ENCODE results near the gene G6PC2.

The G6PC2 gene

DNA sequence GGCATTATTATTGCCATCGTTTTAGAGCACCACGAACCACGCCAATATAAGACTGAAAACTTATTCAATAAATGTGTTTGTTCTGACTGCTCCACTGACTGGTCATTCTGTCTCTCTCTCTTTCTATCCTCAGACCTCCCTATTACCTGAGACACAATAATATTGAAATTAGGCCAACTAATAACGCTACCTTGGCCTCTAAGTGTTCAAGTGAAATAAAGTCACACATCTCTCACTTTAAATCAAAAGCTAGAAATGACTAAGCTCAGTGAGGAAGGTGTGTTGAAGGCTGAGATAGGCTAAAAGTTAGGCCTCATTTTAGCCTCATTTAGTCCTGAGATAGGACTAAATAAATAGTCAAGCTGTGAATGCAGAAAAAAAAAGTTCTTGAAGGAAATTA, 38.8 kb downstream of the G6PC2 start:
- Histone ChIP-seq H2BK15ac (replicated peaks; ENCODE audit: low read depth) (no peak overlapping the region), H3K79me2 (ENCODE audit: control insufficient read depth, insufficient read depth, low read length) (no peaks in the 10 kb centered on the region), H2BK120ac (ENCODE audit: low read depth, low read length) (no peak overlapping the region), H3K4me2 (ENCODE audit: low read length) (no peak overlapping the region), H3K4ac (ENCODE audit: low read depth, low read length) (no peak overlapping the region), H3K27ac (ENCODE audit: low read depth, low read length) (no peak overlapping the region), H3K56ac (ENCODE audit: low read length) (no peak overlapping the region), H4K5ac (ENCODE audit: low read length) (no peak overlapping the region), H3K9ac (ENCODE audit: low read length) (no peak overlapping the region), H3K27me3 (ENCODE audit: insufficient read depth, low read length, poor library complexity) (no peaks in the 10 kb centered on the region), H4K8ac (ENCODE audit: low read depth, low read length) (no peak overlapping the region), H3K79me1 (ENCODE audit: low read length) (no peaks in the 10 kb centered on the region), H3K36me3 (ENCODE audit: control insufficient read depth, insufficient read depth, low read length) (no peaks in the 10 kb centered on the region), H2BK5ac (ENCODE audit: low read length) (no peak overlapping the region), H3K4me3 (ENCODE audit: low read length) (no peak overlapping the region), H3K23ac (ENCODE audit: low read length) (no peak overlapping the region), H2AK5ac (ENCODE audit: low read length) (no peak overlapping the region), H3K18ac (ENCODE audit: low read length) (no peak overlapping the region), H3K4me1 (ENCODE audit: control insufficient read depth, low read depth, low read length) (peaks cover 2% of the 10 kb centered on the region)
- WGBS (ENCODE audit: extremely low coverage, insufficient coverage, low lambda C conversion rate): no CpG with 5 or more reads among the region's 4 CpGs
- DNase-seq: no peak

DNA sequence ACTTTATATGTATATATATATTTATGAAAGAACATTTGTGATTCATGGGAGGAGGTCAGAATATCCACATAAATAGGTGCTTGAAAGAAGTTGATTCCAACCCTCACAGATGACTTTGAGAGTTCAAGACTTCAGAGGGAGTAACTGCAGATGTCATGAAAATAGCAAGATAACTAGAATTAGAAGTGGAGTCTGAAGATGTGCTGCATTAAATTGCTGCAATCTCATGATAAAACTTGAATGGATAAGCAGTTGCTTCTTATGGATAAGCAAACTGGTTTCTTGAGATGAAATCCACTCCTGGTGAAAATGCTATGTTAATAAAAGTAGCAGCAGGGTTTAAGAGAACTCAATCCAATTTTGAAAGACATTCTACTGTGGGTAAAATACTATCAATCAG, 40.2 kb downstream of the G6PC2 start:
- Histone ChIP-seq H3K56ac (ENCODE audit: low read length) (no peak overlapping the region), H3K4me1 (ENCODE audit: control insufficient read depth, low read depth, low read length) (no peaks in the 10 kb centered on the region), H2BK15ac (replicated peaks; ENCODE audit: low read depth) (no peak overlapping the region), H3K18ac (ENCODE audit: low read length) (no peak overlapping the region), H3K36me3 (ENCODE audit: control insufficient read depth, insufficient read depth, low read length) (no peaks in the 10 kb centered on the region), H3K79me2 (ENCODE audit: control insufficient read depth, insufficient read depth, low read length) (no peaks in the 10 kb centered on the region), H2AK5ac (ENCODE audit: low read length) (no peak overlapping the region), H3K27me3 (ENCODE audit: insufficient read depth, low read length, poor library complexity) (no peaks in the 10 kb centered on the region), H3K79me1 (ENCODE audit: low read length) (no peaks in the 10 kb centered on the region), H3K4ac (ENCODE audit: low read depth, low read length) (no peak overlapping the region), H3K9ac (ENCODE audit: low read length) (no peak overlapping the region), H3K23ac (ENCODE audit: low read length) (no peak overlapping the region), H3K4me2 (ENCODE audit: low read length) (no peak overlapping the region), H3K4me3 (ENCODE audit: low read length) (no peak overlapping the region), H2BK5ac (ENCODE audit: low read length) (no peak overlapping the region), H2BK120ac (ENCODE audit: low read depth, low read length) (no peak overlapping the region), H3K27ac (ENCODE audit: low read depth, low read length) (no peak overlapping the region), H4K8ac (ENCODE audit: low read depth, low read length) (no peak overlapping the region), H4K5ac (ENCODE audit: low read length) (no peak overlapping the region)
- no peak for DNase-seq

DNA sequence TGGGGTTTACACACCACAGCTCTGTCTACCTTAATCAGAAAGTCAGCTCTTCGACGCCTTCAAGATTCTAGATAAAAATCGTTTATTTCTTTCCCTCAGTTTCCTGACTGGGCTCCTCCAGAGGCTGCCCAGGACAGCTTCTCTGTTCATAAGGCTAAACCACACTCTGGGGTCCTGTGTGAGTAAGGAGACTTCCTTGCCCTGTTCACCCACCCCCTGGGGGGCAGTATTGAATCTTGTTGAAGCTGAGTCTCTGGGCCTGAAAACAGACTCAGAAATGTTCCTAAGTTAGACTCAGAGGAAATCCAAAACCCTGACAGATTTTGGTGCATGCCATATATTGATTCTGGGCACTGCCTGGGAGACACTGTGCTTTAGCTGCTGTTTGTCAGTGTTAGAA, 43.0 kb downstream of the G6PC2 start:
- H3K4ac ChIP-seq (ENCODE audit: low read depth, low read length): no peak overlapping the region

DNA sequence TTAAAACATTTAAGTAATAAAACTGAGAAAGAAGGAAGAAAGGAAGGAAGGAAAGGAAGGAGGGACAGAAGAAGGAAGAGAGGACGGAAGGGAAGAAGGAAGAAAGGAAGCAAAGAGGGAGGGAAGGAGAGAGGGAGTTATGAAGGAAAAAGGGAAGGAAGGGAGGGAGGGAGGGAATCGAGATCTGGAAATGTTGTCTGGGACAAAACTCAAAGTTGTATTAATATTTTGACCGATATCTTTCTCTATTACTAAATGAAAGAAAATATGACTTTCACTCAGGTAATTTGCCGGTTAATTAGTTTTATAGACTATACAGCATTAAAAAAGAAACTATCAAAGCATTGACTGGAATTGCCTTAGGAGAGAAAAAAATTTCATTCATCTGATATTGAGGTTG, 44.4 kb downstream of the G6PC2 start:
- H2BK5ac ChIP-seq (ENCODE audit: low read length): no peak overlapping the region
- H3K36me3 ChIP-seq (ENCODE audit: control insufficient read depth, insufficient read depth, low read length): no peaks in the 10 kb centered on the region
- no peak overlapping the region for H2BK120ac ChIP-seq (ENCODE audit: low read depth, low read length)
- no peak overlapping the region for H3K4ac ChIP-seq (ENCODE audit: low read depth, low read length)
- H4K8ac ChIP-seq (ENCODE audit: low read depth, low read length): no peak overlapping the region
- no peaks in the 10 kb centered on the region for H3K79me2 ChIP-seq (ENCODE audit: control insufficient read depth, insufficient read depth, low read length)
- no peak overlapping the region for H3K23ac ChIP-seq (ENCODE audit: low read length)
- H3K4me3 ChIP-seq (ENCODE audit: low read length): no peak overlapping the region
- H3K56ac ChIP-seq (ENCODE audit: low read length): no peak overlapping the region
- no peak overlapping the region for H2AK5ac ChIP-seq (ENCODE audit: low read length)
- no peak overlapping the region for H2BK15ac ChIP-seq (replicated peaks; ENCODE audit: low read depth)
- no peak overlapping the region for H3K27ac ChIP-seq (ENCODE audit: low read depth, low read length)
- no peak overlapping the region for H3K4me2 ChIP-seq (ENCODE audit: low read length)
- no peak overlapping the region for H3K18ac ChIP-seq (ENCODE audit: low read length)
- H3K27me3 ChIP-seq (ENCODE audit: insufficient read depth, low read length, poor library complexity): no peaks in the 10 kb centered on the region
- H4K5ac ChIP-seq (ENCODE audit: low read length): no peak overlapping the region
- no peaks in the 10 kb centered on the region for H3K79me1 ChIP-seq (ENCODE audit: low read length)
- no peak overlapping the region for H3K9ac ChIP-seq (ENCODE audit: low read length)
- no peaks in the 10 kb centered on the region for H3K4me1 ChIP-seq (ENCODE audit: control insufficient read depth, low read depth, low read length)
- no CpG with 5 or more reads among the region's 4 CpGs for WGBS (ENCODE audit: extremely low coverage, insufficient coverage, low lambda C conversion rate)
- DNase-seq: no peak

More for the DNA sequence above, 43.0 kb downstream of the G6PC2 start:
- no peaks in the 10 kb centered on the region for H3K36me3 ChIP-seq (ENCODE audit: control insufficient read depth, insufficient read depth, low read length)
- no peak overlapping the region for H3K4me3 ChIP-seq (ENCODE audit: low read length)
- H4K5ac ChIP-seq (ENCODE audit: low read length): no peak overlapping the region
- H3K79me1 ChIP-seq (ENCODE audit: low read length): no peaks in the 10 kb centered on the region
- no peak overlapping the region for H3K9ac ChIP-seq (ENCODE audit: low read length)
- no peak overlapping the region for H3K18ac ChIP-seq (ENCODE audit: low read length)
- H2BK5ac ChIP-seq (ENCODE audit: low read length): no peak overlapping the region
- H2BK120ac ChIP-seq (ENCODE audit: low read depth, low read length): no peak overlapping the region
- no peaks in the 10 kb centered on the region for H3K27me3 ChIP-seq (ENCODE audit: insufficient read depth, low read length, poor library complexity)
- no peak overlapping the region for H3K56ac ChIP-seq (ENCODE audit: low read length)
- H2AK5ac ChIP-seq (ENCODE audit: low read length): no peak overlapping the region
- H4K8ac ChIP-seq (ENCODE audit: low read depth, low read length): no peak overlapping the region
- H3K23ac ChIP-seq (ENCODE audit: low read length): no peak overlapping the region
- no peak overlapping the region for H3K4me2 ChIP-seq (ENCODE audit: low read length)
- DNase-seq: peak; percentile 31
- no peaks in the 10 kb centered on the region for H3K79me2 ChIP-seq (ENCODE audit: control insufficient read depth, insufficient read depth, low read length)
- no CpG with 5 or more reads among the region's 3 CpGs for WGBS (ENCODE audit: extremely low coverage, insufficient coverage, low lambda C conversion rate)
- H3K4me1 ChIP-seq (ENCODE audit: control insufficient read depth, low read depth, low read length): no peaks in the 10 kb centered on the region
- no peak overlapping the region for H2BK15ac ChIP-seq (replicated peaks; ENCODE audit: low read depth)
- H3K27ac ChIP-seq (ENCODE audit: low read depth, low read length): no peak overlapping the region

DNA sequence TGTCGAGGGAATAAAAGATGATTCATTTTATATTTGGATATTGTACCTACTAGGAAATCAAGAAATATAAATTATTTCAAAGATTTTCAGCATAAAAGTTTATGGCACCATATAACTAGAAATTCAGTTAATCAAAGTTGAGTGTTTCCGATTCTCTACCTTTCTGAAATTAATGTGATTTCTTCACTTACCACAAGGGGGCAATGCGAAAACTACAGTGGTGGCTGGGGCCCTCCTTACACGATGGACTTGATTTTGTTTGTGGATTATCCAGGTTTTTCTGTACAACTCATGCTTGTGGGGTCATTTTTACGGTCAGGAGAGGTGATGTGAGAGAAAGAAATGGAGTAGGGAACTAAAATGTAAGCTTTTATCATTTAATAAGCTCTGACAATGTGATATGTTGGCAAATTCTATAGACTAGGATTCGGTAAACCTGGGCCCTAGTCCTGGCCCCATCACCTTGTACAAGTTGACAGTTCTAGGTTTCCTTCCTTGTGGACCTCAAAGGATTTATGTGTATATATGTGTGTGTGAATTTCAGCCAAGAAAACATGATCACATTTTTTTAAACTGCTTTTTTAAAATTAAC, 47.6 kb downstream of the G6PC2 start:
- no peak overlapping the region for H3K4ac ChIP-seq (ENCODE audit: low read depth, low read length)
- no peak overlapping the region for H4K8ac ChIP-seq (ENCODE audit: low read depth, low read length)
- no peaks in the 10 kb centered on the region for H3K27me3 ChIP-seq (ENCODE audit: insufficient read depth, low read length, poor library complexity)
- H3K56ac ChIP-seq (ENCODE audit: low read length): no peak overlapping the region
- H3K36me3 ChIP-seq (ENCODE audit: control insufficient read depth, insufficient read depth, low read length): no peaks in the 10 kb centered on the region
- no peaks in the 10 kb centered on the region for H3K79me2 ChIP-seq (ENCODE audit: control insufficient read depth, insufficient read depth, low read length)
- H3K18ac ChIP-seq (ENCODE audit: low read length): no peak overlapping the region
- DNase-seq: peak; percentile 31
- H4K5ac ChIP-seq (ENCODE audit: low read length): no peak overlapping the region
- H2AK5ac ChIP-seq (ENCODE audit: low read length): no peak overlapping the region
- H2BK5ac ChIP-seq (ENCODE audit: low read length): no peak overlapping the region
- WGBS (ENCODE audit: extremely low coverage, insufficient coverage, low lambda C conversion rate): no CpG with 5 or more reads among the region's 6 CpGs
- H3K4me3 ChIP-seq (ENCODE audit: low read length): no peak overlapping the region
- no peak overlapping the region for H3K9ac ChIP-seq (ENCODE audit: low read length)
- no peak overlapping the region for H3K23ac ChIP-seq (ENCODE audit: low read length)
- H2BK15ac ChIP-seq (replicated peaks; ENCODE audit: low read depth): no peak overlapping the region
- no peaks in the 10 kb centered on the region for H3K4me1 ChIP-seq (ENCODE audit: control insufficient read depth, low read depth, low read length)
- no peak overlapping the region for H3K27ac ChIP-seq (ENCODE audit: low read depth, low read length)
- H3K79me1 ChIP-seq (ENCODE audit: low read length): no peaks in the 10 kb centered on the region
- no peak overlapping the region for H2BK120ac ChIP-seq (ENCODE audit: low read depth, low read length)
- no peak overlapping the region for H3K4me2 ChIP-seq (ENCODE audit: low read length)

DNA sequence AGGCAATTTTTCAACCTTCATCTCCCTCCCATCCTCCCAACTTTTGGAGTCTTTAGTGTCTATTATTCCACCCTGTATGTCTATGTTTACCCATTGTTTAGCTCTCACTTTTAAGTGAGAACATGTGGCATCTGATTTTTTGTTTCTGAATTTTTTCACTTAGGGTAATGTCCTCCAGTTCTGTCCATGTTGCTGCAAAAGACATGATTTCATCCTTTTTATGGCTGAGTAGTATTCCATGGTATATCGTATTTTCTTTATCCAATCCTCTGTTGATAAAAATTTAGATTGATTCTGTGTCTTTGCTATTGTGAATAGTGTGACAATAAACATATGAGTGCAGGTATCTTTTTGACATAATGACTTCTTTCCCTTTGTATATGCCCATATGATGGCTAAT, 48.2 kb downstream of the G6PC2 start:
- no peaks in the 10 kb centered on the region for H3K79me2 ChIP-seq (ENCODE audit: control insufficient read depth, insufficient read depth, low read length)

More for the DNA sequence above, 48.2 kb downstream of the G6PC2 start:
- H2BK15ac ChIP-seq (replicated peaks; ENCODE audit: low read depth): no peak overlapping the region
- no peak overlapping the region for H3K27ac ChIP-seq (ENCODE audit: low read depth, low read length)
- H4K5ac ChIP-seq (ENCODE audit: low read length): no peak overlapping the region
- H2BK120ac ChIP-seq (ENCODE audit: low read depth, low read length): no peak overlapping the region
- WGBS (ENCODE audit: extremely low coverage, insufficient coverage, low lambda C conversion rate): no CpG with 5 or more reads among the region's 1 CpG
- no peak overlapping the region for H2AK5ac ChIP-seq (ENCODE audit: low read length)
- no peak overlapping the region for H3K23ac ChIP-seq (ENCODE audit: low read length)
- H3K4ac ChIP-seq (ENCODE audit: low read depth, low read length): no peak overlapping the region
- no peak overlapping the region for H3K56ac ChIP-seq (ENCODE audit: low read length)
- no peak overlapping the region for H3K9ac ChIP-seq (ENCODE audit: low read length)
- H3K79me1 ChIP-seq (ENCODE audit: low read length): no peaks in the 10 kb centered on the region
- H3K4me1 ChIP-seq (ENCODE audit: control insufficient read depth, low read depth, low read length): no peaks in the 10 kb centered on the region
- H4K8ac ChIP-seq (ENCODE audit: low read depth, low read length): no peak overlapping the region
- no peak overlapping the region for H3K18ac ChIP-seq (ENCODE audit: low read length)
- H3K4me3 ChIP-seq (ENCODE audit: low read length): no peak overlapping the region
- H2BK5ac ChIP-seq (ENCODE audit: low read length): no peak overlapping the region
- no peak overlapping the region for H3K4me2 ChIP-seq (ENCODE audit: low read length)
- DNase-seq: no peak
- no peaks in the 10 kb centered on the region for H3K36me3 ChIP-seq (ENCODE audit: control insufficient read depth, insufficient read depth, low read length)
- no peaks in the 10 kb centered on the region for H3K27me3 ChIP-seq (ENCODE audit: insufficient read depth, low read length, poor library complexity)

Data from mesendoderm (in vitro differentiated cells).